ENCODE measurements around the gene MLN. TPM values are rescaled to one million over a fixed set of nuclear protein-coding genes. Genes with fewer than 3 reads are reported as not detected.
A peak's percentile ranks its signal among the peaks of the same experiment; 100 is the strongest.

Gene MLN
- total RNA-seq, 4 donors from 2014 or later = not detected

DNA sequence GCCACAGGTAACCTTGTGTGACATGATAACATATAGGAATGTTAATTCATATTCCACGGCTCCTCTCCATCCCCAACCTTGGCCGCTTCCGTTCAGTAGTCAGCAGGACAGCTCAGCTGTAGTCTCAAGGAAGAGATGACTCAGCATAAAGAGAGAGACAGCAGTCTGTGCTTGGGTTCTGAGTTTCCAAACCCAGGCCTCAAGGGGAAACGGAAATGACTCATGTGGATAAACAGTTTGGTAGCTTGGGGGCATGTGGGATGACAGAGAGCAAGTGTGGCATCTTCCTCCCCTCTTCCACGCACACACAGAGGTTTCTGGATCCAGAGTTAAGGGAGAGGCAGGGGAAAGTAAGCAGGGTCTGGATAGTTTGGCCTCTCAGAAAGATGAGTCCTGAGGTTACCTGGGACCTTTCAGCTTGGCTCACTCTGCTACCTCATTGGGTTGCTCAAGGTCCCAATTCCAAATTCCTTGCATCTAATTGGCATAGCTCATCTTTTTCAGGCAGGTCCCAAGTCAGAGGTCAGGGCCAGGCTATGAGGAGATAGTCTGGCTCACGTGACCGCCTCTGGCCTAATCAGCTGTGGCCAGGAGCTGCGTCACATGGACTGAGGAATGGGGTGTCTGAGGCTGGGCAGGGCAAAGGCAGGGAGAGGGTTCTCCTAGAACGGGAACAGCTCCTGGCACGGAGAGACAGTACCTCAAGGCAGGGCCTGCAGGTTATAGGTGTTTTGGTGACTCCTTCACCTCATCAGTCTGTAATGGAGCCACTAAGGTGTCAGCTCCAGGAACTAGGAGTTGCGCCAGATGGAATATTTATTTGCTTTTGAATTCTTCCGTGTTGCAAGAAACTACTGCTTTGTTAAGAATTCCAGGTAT, 36.5 kb upstream of the MLN start:
- no peaks in the 10 kb centered on the region for H3K9me3 ChIP-seq
- H3K36me3 ChIP-seq = no peaks in the 10 kb centered on the region
- H3K27ac ChIP-seq = no peak overlapping the region
- H3K4me1 ChIP-seq = peaks cover 0 to 6% of the 10 kb centered on the region in 2 donors
- peak in 1 of 2 donors; percentile 46 for DNase-seq
- TF ChIP-seq, protein P1, sequence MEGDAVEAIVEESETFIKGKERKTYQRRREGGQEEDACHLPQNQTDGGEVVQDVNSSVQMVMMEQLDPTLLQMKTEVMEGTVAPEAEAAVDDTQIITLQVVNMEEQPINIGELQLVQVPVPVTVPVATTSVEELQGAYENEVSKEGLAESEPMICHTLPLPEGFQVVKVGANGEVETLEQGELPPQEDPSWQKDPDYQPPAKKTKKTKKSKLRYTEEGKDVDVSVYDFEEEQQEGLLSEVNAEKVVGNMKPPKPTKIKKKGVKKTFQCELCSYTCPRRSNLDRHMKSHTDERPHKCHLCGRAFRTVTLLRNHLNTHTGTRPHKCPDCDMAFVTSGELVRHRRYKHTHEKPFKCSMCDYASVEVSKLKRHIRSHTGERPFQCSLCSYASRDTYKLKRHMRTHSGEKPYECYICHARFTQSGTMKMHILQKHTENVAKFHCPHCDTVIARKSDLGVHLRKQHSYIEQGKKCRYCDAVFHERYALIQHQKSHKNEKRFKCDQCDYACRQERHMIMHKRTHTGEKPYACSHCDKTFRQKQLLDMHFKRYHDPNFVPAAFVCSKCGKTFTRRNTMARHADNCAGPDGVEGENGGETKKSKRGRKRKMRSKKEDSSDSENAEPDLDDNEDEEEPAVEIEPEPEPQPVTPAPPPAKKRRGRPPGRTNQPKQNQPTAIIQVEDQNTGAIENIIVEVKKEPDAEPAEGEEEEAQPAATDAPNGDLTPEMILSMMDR (IDR thresholded peaks at IDR 0.05) = no peak
- no peak for TF ChIP-seq POLR2A (IDR thresholded peaks at IDR 0.05)
- H3K4me3 ChIP-seq = no peak overlapping the region
- no peaks in the 10 kb centered on the region for H3K27me3 ChIP-seq
- intact Hi-C loops (cut with DNase I; ENCODE audit: low total_unique reads) = no loop called here

DNA sequence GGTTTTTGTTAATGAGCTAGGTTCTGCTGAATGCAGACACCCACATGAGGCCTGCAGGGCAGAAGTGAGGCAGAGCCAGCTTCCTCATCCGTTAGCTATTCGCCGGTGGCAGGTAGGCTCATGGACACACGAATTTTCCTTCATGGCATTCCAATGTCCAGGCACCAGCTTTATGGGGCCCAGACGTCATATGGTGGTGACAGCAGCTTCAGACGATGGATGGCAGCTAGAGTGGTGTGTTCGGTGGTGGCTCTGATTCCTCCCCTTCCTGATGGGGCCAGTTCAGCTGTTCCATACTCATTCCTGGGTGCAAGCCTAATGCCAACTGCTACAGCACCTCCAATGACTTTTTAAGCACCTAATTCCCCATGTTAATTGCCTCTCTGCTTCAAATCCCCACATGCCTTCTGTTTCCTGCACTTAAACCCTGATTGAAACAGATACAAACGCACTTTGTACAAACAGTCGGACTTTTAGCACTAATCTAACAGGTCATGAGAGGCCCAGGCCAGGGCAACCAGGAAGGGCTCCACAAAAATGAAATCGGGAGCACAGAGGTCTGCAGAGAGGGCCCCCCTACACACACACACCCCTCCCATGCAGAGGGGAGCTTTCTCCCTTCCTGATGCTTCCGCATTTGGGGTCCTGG, 35.7 kb upstream of the MLN start:
- no peak for TF ChIP-seq POLR2A (IDR thresholded peaks at IDR 0.05)
- TF ChIP-seq, protein P1 (IDR thresholded peaks at IDR 0.05) = no peak
- Histone ChIP-seq H3K27me3 (no peaks in the 10 kb centered on the region), H3K9me3 (no peaks in the 10 kb centered on the region), H3K36me3 (no peaks in the 10 kb centered on the region), H3K4me3 (no peak overlapping the region), H3K27ac (no peak overlapping the region), H3K4me1 (peaks cover 0 to 6% of the 10 kb centered on the region in 2 donors)
- no peak for DNase-seq
- intact Hi-C loops (cut with DNase I; ENCODE audit: low total_unique reads) = no loop called here

DNA sequence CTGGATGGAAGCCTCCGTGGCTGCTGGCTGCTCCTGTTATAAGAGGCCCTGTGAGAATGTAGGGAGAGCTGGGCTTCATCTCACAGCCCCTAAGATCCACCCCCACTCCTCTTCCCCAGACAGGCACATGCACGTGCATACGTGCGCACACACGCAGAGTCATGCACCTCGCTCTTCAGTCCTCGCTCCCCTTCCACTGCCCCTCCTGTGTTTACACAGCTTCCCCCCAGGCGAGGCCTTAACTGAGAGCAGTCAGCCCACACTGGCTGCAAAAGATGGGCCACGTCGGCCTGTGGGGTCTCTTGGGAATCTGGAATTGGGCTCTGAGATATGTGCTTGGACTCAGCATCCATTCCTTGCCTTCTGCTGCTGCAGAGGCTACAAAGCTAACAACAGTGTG, 35.2 kb upstream of the MLN start:
- Histone ChIP-seq H3K27ac (peak overlapping the region; percentile 2 to 14), H3K27me3 (no peaks in the 10 kb centered on the region), H3K4me3 (no peak overlapping the region), H3K36me3 (no peaks in the 10 kb centered on the region), H3K9me3 (no peaks in the 10 kb centered on the region), H3K4me1 (peaks cover 0 to 6% of the 10 kb centered on the region in 2 donors)
- TF ChIP-seq, protein P1 (IDR thresholded peaks at IDR 0.05) = no peak
- TF ChIP-seq POLR2A (IDR thresholded peaks at IDR 0.05) = no peak
- no peak for DNase-seq
- intact Hi-C loops (cut with DNase I; ENCODE audit: low total_unique reads) = no loop called here

DNA sequence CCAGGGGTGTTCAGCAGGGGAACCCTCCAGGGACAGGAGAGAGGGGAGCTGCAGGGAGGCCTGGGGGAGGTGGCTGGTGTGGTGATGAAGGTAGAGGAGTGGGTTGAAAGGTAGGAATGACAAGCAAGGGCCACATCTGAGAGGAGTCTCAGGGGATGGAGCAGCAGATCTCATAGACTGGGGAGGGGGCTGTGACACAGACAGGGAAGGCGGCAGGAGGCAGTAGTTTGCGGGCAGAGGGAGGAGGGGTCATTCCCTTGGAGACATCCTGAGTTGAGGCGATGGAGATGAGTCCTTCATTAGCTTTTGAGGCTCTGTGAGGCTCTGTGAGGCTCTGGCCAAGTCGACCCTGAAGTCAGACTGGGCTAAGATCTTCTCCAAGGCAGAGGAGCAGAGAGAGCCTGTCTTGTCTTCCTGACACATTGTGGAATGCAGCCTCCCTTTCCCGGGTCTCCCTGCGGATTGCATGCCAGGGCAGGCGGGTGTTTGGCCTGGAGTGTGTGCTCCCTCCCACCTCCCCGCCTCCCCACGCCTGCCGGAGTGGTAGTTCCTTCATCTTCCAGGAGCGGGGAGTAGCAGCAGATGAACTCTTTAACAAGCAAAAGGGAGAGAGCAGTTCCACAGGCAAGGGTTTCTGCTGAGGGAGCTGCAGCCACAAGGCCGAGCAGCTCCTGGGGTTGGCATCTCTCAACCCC, 34.3 kb upstream of the MLN start:
- peaks cover 0 to 6% of the 10 kb centered on the region in 2 donors for H3K4me1 ChIP-seq
- intact Hi-C loops (cut with DNase I; ENCODE audit: low total_unique reads) = no loop called here
- H3K27ac ChIP-seq = peak overlapping the region; percentile 14 to 53
- TF ChIP-seq, protein P1 (IDR thresholded peaks at IDR 0.05) = peak in 1 of 4 experiments; percentile 11
- no peak for TF ChIP-seq POLR2A (IDR thresholded peaks at IDR 0.05)
- no peaks in the 10 kb centered on the region for H3K9me3 ChIP-seq
- H3K36me3 ChIP-seq = no peaks in the 10 kb centered on the region
- DNase-seq = peak; percentile 66 to 77
- no peak overlapping the region for H3K4me3 ChIP-seq
- H3K27me3 ChIP-seq = no peaks in the 10 kb centered on the region

Measured in uterus (tissue), 4 donors.